GM21528 (cell line): ENCODE measurements around the gene RRP36.
A peak's percentile ranks its signal among the peaks of the same experiment; 100 is the strongest.
"Not testable (repeated sequence)": the region's sequence is repeated elsewhere in the genome, so short reads cannot be mapped to it uniquely, and the experiment has no call there.

Source experiments
- ATAC-seq: cut with Tn5 transposase; IDR thresholded peaks from one replicate; pipeline ENCODE4 v1.9.1; 2021; ENCODE audit warnings: mild to moderate bottlenecking, moderate library complexity; ENCODE audit not compliant: unreplicated experiment, low FRiP score

The RRP36 gene

DNA sequence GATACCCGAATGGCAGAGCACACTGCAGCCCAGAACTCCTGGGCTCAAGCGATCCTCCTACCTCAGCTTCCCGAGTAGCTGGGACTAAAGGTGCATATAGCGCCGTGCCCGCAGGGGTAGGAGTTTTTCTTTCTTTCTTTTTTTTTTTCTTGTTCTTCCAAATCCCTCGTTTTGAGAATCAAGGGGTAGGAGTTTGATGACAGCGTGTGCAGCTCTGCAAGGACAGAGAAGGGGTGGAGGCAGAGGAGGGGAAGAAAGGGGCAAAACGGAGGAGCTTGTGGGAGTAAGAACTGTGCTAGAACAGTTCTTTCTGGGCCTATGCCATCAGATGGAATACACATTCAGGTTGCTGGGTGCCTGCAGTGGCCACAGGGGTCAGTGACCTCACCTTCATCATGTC lies 15.3 kb downstream of the RRP36 start:
- no peak for ATAC-seq

DNA sequence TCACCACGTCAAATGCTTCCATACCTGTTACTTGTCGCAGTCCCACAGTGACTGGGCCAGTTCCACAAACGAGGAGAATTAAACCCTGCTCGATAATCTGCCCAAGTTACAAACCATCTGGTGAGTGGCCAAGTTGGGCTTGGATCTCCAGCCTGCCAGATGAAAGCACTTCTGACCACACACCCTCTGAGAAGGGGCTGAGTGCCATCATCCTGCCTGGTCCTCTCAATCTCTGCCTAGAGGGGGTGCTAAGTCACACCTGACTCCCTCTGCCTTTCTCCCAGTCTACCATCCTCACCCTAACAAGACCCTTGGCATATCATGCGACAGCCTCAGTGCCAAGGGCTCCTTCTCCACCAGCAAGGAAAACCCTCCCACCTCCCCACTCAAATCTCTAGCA lies 15.8 kb downstream of the RRP36 start:
- ATAC-seq, result no peak

- no peak for ATAC-seq
Observed at GRCh38 chr6:43037706-43038105, 16.3 kb downstream of the RRP36 start.

GRCh38 chr6:43038727-43039126 lies 17.3 kb downstream of the RRP36 start:
- ATAC-seq, result no peak

GRCh38 chr6:43040542-43041257 lies 19.3 kb downstream of the RRP36 start:
- ATAC-seq, result no peak

- not testable (repeated sequence) for ATAC-seq
Observed at GRCh38 chr6:43041475-43041874, 20.1 kb downstream of the RRP36 start.

DNA sequence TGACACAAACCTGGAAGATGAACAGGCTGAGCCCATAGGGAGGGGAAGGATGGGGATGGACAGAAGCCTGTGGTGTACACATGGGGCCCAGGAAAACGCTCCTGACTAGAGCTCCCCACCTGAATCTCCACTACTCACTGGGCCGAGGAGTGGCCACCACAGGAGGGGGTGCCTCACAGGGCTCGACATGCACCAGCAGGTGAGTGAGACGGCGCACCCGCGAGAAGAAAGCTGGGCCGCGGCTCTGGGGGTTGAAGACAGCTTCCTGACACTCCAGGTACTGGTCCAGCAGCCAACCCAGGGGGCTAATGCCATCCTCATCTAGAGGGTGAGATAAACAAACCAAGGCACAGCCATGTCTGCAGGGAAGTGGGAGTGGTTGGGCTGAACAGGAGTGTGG lies 21.9 kb downstream of the RRP36 start:
- no peak for ATAC-seq

- no peak for ATAC-seq
Observed at GRCh38 chr6:43045371-43045930, 24.0 kb downstream of the RRP36 start.

- no peak for ATAC-seq
Observed at GRCh38 chr6:43047998-43048397, 26.6 kb downstream of the RRP36 start.

DNA sequence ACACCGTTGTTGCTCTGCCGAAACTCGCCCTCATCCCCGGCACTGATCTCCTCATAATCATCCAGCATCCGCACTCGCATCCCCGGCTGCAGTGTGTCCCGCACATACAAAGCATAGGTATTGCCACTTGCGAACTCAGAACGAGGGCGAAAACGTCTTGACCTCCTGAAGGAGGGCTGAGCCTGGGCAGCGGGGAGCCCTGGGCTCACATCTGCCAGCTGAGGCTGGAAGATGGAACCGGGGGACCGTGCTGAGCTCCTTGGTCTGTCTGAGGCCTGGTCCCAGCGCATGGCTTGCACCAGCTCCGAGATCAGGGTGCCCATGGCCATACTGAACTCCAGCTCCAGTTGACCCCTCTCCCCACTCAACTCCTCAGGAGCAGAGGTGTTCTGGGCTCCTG lies 29.6 kb downstream of the RRP36 start:
- ATAC-seq, result no peak

- ATAC-seq, result no peak
Observed at GRCh38 chr6:43052225-43052841, 30.9 kb downstream of the RRP36 start.

DNA sequence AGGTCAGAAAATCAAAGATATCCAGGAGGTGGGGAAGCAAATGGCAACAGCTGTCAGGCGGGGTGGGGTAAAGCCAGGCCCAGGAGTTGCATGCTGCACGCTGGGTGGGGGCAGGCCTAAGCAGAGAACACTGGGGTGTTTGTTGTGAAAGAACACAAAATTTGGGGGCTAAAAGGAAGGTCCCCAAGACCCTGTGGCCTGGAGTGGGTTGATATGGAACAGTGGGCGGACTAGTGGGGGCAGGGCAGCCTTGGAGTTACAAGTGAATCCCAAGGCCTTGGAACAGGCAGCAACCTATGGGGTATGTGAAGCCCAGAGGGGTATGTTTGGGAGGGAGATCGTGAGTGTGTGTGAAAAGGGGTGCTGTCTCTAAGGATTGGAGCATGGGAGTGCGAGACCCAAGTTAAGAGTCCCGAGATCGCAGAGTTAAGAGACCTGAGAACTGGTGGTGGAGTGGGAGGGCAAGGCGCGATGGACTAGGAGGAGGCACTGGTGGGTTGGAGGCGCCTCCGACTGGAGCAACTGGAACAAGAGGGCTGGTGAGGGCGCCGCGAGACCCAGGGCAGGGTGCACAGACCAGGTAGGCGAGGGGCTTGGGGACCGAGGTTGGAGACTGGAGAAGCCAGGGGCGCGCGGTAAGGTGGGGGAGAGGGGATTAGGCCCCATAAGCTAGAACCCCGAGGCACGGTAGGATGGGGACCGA lies 31.6 kb downstream of the RRP36 start:
- peak; percentile 20 for ATAC-seq

DNA sequence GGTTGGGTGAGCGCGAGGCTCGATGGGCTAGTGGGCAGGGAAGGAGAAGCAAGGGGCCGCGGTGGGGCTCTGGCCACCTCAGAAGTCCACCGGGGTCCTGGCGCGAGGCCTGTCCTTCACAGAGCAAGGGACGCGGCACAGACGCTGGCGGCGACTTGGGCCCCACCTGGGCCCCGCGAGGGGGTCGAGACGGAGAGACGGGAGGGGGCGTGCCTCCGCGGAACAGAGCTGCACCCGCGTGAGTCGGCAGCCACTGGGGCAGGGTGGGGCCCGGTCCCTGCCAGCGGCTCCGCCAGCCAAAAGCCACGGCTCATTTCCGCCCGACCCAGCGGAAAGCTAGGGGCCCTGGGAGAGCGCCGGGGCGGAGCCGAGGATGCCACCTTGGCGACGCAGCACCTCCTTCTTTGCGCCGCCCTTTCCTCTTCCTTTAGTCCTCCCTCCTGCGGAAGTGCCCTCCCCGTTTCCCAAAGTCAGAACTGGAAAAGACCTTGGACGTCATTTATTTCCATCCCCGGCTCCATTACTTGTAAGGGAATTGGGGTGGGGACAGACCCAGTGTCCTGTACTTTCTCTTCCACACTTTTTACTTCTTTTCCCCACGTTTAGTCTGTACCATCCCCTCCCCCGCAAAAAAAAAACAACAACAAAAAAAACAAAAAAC lies 32.3 kb downstream of the RRP36 start, which contains the start of gene CUL7:
Gene CUL7, minus strand, starts transcription at position 307 of the 661 bp plus-strand sequence. CDS start 1,063 bp downstream, outside the sequence.
- peak; percentile 71 for ATAC-seq

DNA sequence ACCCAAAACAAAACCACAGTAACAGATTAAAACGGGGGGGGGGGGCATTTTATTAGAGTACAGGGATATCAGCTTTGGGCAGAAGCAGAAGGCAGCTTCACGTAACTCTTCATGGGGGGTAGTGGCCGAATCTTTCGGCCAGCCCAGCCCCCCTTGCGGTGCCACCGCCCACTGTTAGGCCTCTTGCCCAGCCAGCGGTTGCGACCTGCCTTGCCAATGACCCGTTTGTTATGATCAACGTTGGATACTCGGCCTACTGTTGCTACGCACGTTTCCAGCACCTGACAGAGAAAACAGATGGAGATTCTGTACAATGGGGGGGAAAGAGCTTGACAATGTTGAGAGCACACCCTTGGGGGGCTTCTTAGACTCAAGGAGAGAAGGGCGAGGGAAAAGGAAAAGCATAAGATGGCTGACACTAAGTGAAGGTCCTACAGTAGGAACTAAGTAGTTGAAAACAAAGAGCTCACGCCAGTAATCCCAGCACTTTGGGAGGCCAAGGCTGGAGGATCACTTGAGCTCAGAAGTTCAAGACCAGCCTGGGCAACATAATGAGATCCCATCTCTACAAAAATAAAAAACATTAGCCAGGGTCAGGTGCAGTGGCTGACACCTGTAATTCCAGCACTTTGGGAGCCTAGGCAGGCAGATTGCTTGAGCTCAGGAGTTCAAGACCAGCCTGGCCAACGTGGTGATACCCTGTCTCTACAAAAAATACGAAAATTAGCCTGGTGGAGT lies 33.0 kb downstream of the RRP36 start:
- no peak for ATAC-seq

DNA sequence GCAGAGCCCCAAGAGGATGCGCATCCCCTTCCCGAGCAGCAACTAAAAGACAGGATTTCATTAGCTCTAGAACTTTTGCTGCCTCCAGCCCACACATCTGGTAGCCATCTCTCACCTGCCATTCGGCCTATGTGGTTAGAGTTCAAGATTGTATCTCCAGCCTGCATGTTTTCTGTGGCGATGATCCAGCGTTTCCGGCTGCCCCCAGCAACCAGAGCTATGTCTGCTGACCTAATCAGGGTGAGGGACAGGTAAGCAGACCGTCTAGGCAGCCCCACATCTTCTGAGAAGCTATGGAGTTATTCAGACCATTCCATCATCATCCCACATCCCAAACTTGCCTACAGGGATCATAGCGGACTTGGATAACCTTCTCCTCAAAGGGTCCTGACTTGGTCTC lies 34.5 kb downstream of the RRP36 start:
- no peak for ATAC-seq

GRCh38 chr6:43058531-43058930 lies 37.1 kb downstream of the RRP36 start:
- ATAC-seq, result no peak

GRCh38 chr6:43059168-43060033 lies 38.0 kb downstream of the RRP36 start, which contains the start of the genes KLC4 and MRPL2:
Gene KLC4 (plus strand): TSS chr6:43059631. CDS start chr6:43061336, 1,705 bp downstream.
Gene MRPL2 (minus strand): TSS chr6:43059434. CDS start chr6:43059381, 53 bp downstream.
- ATAC-seq, result peak; percentile 73

DNA sequence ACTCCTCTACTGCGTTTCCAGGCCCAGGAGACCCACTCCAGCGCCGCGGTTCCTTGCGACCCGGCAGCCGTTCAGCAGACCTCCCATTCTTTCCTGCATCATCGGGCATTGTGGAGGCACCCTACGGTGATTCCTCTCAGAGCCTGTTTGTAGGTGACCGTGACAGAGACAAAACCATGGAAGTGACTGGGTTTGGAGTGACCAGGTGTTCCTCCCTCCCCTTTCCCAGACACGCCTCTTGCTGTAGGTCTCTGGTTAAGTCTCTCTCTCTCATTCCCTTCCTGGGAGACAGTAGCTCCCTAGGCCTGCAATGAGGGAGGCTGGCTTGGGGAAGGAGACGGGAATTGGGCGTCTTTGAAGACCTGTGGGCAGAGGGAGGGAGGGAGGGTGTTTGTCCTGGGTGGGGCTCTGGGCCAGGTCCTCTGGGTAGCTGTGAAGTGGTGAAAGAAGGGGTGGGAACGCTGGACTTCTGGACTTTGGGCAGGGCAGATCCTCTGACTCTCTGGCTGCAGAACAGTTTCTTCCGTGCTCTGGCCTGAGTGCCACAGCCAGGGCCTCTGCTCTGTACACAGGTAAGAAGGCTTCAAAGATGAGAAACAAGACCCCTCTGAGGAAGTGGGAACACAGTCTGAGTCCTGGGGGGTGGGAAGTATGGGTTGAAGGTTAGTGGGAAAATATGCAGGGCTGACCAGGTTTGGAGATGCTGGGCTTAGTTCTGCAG lies 38.8 kb downstream of the RRP36 start:
- ATAC-seq, result no peak
